HepG2 (cell line): Measurements from ENCODE around the gene EEFSEC. TPM values are rescaled to one million over a fixed set of nuclear protein-coding genes. Genes with fewer than 3 reads are reported as not detected.
A peak's percentile ranks its signal among the peaks of the same experiment; 100 is the strongest.

ENCODE experiments used
- ATAC-seq: fragments of 200-7000 bp; cut with Tn5 transposase; 3 replicates; pipeline ENCODE4 v1.9.1; 2020; ENCODE audit warnings: mild to moderate bottlenecking, moderate library complexity
- BruUV-seq: library from RNA; stranded (reverse); fragments of 400-500 nt; replicated peaks from 2 replicates; lab custom pipeline; 2021; lab: Mats Ljungman, UMichigan
- CTCF ChIA-PET: fragments of 300-600 bp; formaldehyde crosslinking; extraction: SDS; loops from one replicate; lab custom pipeline; 2021; ENCODE audit warnings: low total read pairs, inconsistent platforms, low intra/inter-chr PET ratio; lab: Yijun Ruan, JAX
- POLR2A ChIA-PET: fragments of 350-600 bp; sonication (Branson Sonifier 250); formaldehyde crosslinking; loops from one replicate; lab custom pipeline; 2020; ENCODE audit warnings: antibody characterized with exemption, inconsistent platforms; lab: Yijun Ruan, JAX
- DNase-seq: peaks from one replicate; pipeline ENCODE4 v3.0.0-alpha.2; 2015; ENCODE audit warnings: low spot score
- FAIRE-seq: peaks from 3 replicates; lab custom pipeline; 2011; peaks lifted over from hg19 to GRCh38; lab: Jason Lieb, UNC
- H2AFZ ChIP-seq: one replicate; pipeline ENCODE4 v1.6.1; 2011; ENCODE audit warnings: low read length, inconsistent platforms
- H3K27ac ChIP-seq: fragments of 300-600 bp; 3 replicates; pipeline ENCODE4 v1.8.0; 2011; ENCODE audit warnings: mixed run types, mild to moderate bottlenecking, mixed read lengths, low read length, inconsistent platforms; ENCODE audit not compliant: insufficient read depth; ENCODE audit errors: extremely low read length
- H3K27me3 ChIP-seq, 2 experiments: fragments of 200-600 bp in 1 of 2; 2 replicates in 1 of 2; 3 replicates in 1 of 2; pipeline versions ENCODE4 v1.6.0 to v1.8.0; 2011; ENCODE audit warnings: low read length in 2 of 2, mild to moderate bottlenecking in 2 of 2, moderate library complexity in 2 of 2, inconsistent platforms in 1 of 2; ENCODE audit not compliant: insufficient read depth in 2 of 2, control insufficient read depth in 1 of 2
- H3K36me3 ChIP-seq, 2 experiments: fragments of 200-600 bp in 1 of 2; replicated peaks in 1 of 2; 2 replicates in 1 of 2; 3 replicates in 1 of 2; pipeline versions ENCODE4 v1.5.1 to v1.8.0; 2011; ENCODE audit warnings: low read length in 2 of 2, inconsistent platforms in 1 of 2; ENCODE audit not compliant: insufficient read depth in 2 of 2, control insufficient read depth in 1 of 2
- H3K4me1 ChIP-seq: 2 replicates; pipeline ENCODE4 v1.5.1; 2012; ENCODE audit warnings: low read length, inconsistent platforms; ENCODE audit not compliant: insufficient read depth
- H3K4me2 ChIP-seq: 2 replicates; pipeline ENCODE4 v1.6.0; 2011; ENCODE audit warnings: low read depth, low read length, inconsistent platforms
- H3K4me3 ChIP-seq, 3 experiments: fragments of 200-600 bp in 1 of 3; sonication (generic), shearing (Covaris generic) in 1 of 3; replicated peaks in 1 of 3; 2 replicates each; pipeline ENCODE4 v1.5.1; 2011 to 2016; ENCODE audit warnings: low read length in 3 of 3, inconsistent platforms in 2 of 3, low read depth in 2 of 3, mild to moderate bottlenecking in 2 of 3, control low read depth in 1 of 3, mixed read lengths in 1 of 3; ENCODE audit not compliant: insufficient read depth in 1 of 3
- H3K79me2 ChIP-seq: one replicate; pipeline ENCODE4 v1.6.1; 2011; ENCODE audit warnings: low read length, inconsistent platforms; ENCODE audit not compliant: insufficient read depth
- H3K9ac ChIP-seq: 2 replicates; pipeline ENCODE4 v1.6.0; 2011; ENCODE audit warnings: mild to moderate bottlenecking, low read depth, low read length, inconsistent platforms; ENCODE audit not compliant: insufficient read depth
- H3K9me3 ChIP-seq: 2 replicates; pipeline ENCODE4 v1.5.1; 2012; ENCODE audit warnings: mild to moderate bottlenecking, low read length
- H4K20me1 ChIP-seq: 2 replicates; pipeline ENCODE4 v1.6.0; 2011; ENCODE audit warnings: inconsistent platforms, mild to moderate bottlenecking, low read length, moderate library complexity; ENCODE audit not compliant: insufficient read depth
- HMGA1 ChIP-seq: sonication (generic); formaldehyde crosslinking; conservative IDR thresholded peaks from 2 replicates; pipeline ENCODE4 v1.4.0; 2020; ENCODE audit warnings: missing genetic modification reagents
- KLF16 ChIP-seq, 2 experiments: sonication (generic) in 1 of 2; formaldehyde crosslinking in 1 of 2; IDR thresholded peaks; 2 replicates each; pipeline versions ENCODE4 v1.6.1 to v1.8.0; 2016 to 2023; ENCODE audit warnings: missing genetic modification reagents in 2 of 2, missing compliant biosample characterization in 1 of 2
- MXD4 ChIP-seq: IDR thresholded peaks from 2 replicates; pipeline ENCODE4 v1.6.1; 2016; ENCODE audit warnings: mild to moderate bottlenecking, missing biosample characterization, missing genetic modification reagents
- NFYC ChIP-seq: IDR thresholded peaks from 2 replicates; pipeline ENCODE4 v1.6.1; 2016; ENCODE audit warnings: missing genetic modification reagents, missing compliant biosample characterization
- PCBP1 ChIP-seq: fragments of 200-400 bp; formaldehyde crosslinking; IDR thresholded peaks from 2 replicates; pipeline ENCODE4 v1.6.1; 2017; ENCODE audit warnings: mild to moderate bottlenecking, low read depth, low read length, borderline replicate concordance
- SP1 ChIP-seq, 2 experiments: fragments of 450-650 bp in 1 of 2; sonication (generic) in 1 of 2; formaldehyde crosslinking in 1 of 2; IDR thresholded peaks; 2 replicates each; pipeline versions ENCODE4 v1.4.0 to v1.6.1; 2016 to 2020; ENCODE audit warnings: missing genetic modification reagents in 1 of 2
- SPEN ChIP-seq: sonication (generic); formaldehyde crosslinking; IDR thresholded peaks from 2 replicates; pipeline ENCODE4 v1.5.1; 2020; ENCODE audit warnings: low read depth, mild to moderate bottlenecking, missing genetic modification reagents
- TCF7 ChIP-seq: sonication (generic); IDR thresholded peaks from 2 replicates; pipeline ENCODE4 v1.6.1; 2016; ENCODE audit warnings: antibody characterized with exemption, low read depth
- TERF1 ChIP-seq: sonication (generic); formaldehyde crosslinking; IDR thresholded peaks from 2 replicates; pipeline ENCODE4 v1.8.0; 2022; ENCODE audit warnings: mild to moderate bottlenecking, missing genetic modification reagents, moderate library complexity
- U2AF2 ChIP-seq: fragments of 200-400 bp; formaldehyde crosslinking; IDR thresholded peaks from 2 replicates; pipeline ENCODE4 v1.6.1; 2017; ENCODE audit warnings: low read depth, mild to moderate bottlenecking, low read length
- ZNF367 ChIP-seq: sonication (generic); formaldehyde crosslinking; IDR thresholded peaks from 2 replicates; pipeline ENCODE4 v1.4.0; 2020; ENCODE audit warnings: missing genetic modification reagents, borderline replicate concordance
- ZNF770 ChIP-seq: sonication (generic); formaldehyde crosslinking; IDR thresholded peaks from 2 replicates; pipeline ENCODE4 v1.5.0; 2020; ENCODE audit warnings: mild to moderate bottlenecking, missing genetic modification reagents
- WGBS: methylation state at CpG from one replicate; pipeline ENCODE4 v1.1.6; 2017; ENCODE audit warnings: low lambda C conversion rate; 5-methylcytosine and 5-hydroxymethylcytosine counted together
- in situ Hi-C: cut with HindIII; loops from 2 replicates; pipeline ENCODE4 v1.10.0; 2017; ENCODE audit warnings: low pct_unique_long_range_greater_than_20kb; ENCODE audit not compliant: extremely low pct_ligation_motif_present
- intact Hi-C: fragments of 100-400 bp; cut with micrococcal nuclease; formaldehyde crosslinking; loops from one replicate; pipeline ENCODE4 v1.10.0; 2022; ENCODE audit not compliant: unreplicated experiment
- polyA plus RNA-seq, 8 experiments: library from polyadenylated mRNA; depleted of rRNA in 3 of 8; stranded (reverse) in 7 of 8; unstranded in 1 of 8; fragments of >200 nt; fragmentation: Illumina TruSeq in 4 of 8; extraction: Trizol in 4 of 8; gene quantifications; 2 replicates each; pipeline versions ENCODE4 v1.2.1 to v1.2.3, GENCODE V29; 2011 to 2016; ENCODE audit warnings: low read depth in 4 of 8, missing spikeins in 1 of 8, mixed read lengths in 1 of 8; ENCODE audit not compliant: insufficient read depth in 1 of 8
- total RNA-seq, 5 experiments: library from RNA; depleted of rRNA; stranded (reverse); fragments of >200 nt; fragmentation: Illumina TruSeq; extraction: Trizol; gene quantifications; 2 replicates each; pipeline ENCODE4 v1.2.3, GENCODE V29; 2016; ENCODE audit warnings: low read depth in 1 of 5
- TF ChIP-seq, protein P1 (sequence below): sonication (generic); formaldehyde crosslinking; IDR thresholded peaks from 2 replicates; pipeline ENCODE4 v1.9.0; 2021; ENCODE audit warnings: missing genetic modification reagents, borderline replicate concordance
- TF ChIP-seq, protein P2 (sequence below): sonication (generic); formaldehyde crosslinking; IDR thresholded peaks from 2 replicates; pipeline ENCODE4; 2020; ENCODE audit warnings: missing genetic modification reagents, mild to moderate bottlenecking, borderline replicate concordance

The EEFSEC gene
- total and polyA plus RNA-seq, 2 of the 13 experiments (the other 11 are each of a cell fraction or from before 2014, with no cell fraction given): 6.4 to 24.2 TPM

DNA sequence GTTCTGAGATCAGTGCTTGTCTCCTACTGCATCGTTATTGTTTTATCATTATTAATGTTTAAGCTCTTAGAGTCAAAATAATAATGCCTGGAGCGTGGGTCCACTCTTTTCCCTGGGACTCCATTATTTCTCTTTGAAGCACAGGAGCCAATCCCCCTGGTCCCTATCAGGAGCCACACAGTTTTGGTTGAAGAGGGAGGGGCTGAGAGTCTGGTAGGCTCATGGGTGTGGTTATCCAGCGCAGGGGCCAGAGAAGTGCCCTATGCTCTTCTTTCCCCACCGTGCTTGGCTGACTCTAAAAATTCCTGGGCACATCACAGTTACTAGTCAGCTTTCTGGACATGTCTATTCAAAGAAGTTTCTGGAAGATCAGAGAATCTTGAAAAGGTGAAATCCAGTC, 191.9 kb downstream of the EEFSEC start:
- H3K27me3 ChIP-seq: no peaks in the 10 kb centered on the region
- FAIRE-seq (no peak), DNase-seq (no peak), ATAC-seq (no peak)
- H3K4me1 ChIP-seq: peaks cover 58% of the 10 kb centered on the region
- ChIA-PET CTCF (no interaction called here), POLR2A (interaction anchor here (2.3 to 4.8 kb wide), 2 partner anchors 11 to 15 kb away, joined by 8 to 29 read pairs; no protein-coding TSS in a partner anchor)
- H3K4me2 ChIP-seq: no peak overlapping the region
- no TSS peak for BruUV-seq
- WGBS: 94% methylated on average over 4 of the region's 4 CpGs
- no peak overlapping the region for H3K9ac ChIP-seq
- H3K36me3 ChIP-seq: peaks cover 4 to 24% of the 10 kb centered on the region in 2 experiments; a peak in 4 of 5 replicates
- H3K79me2 ChIP-seq: no peaks in the 10 kb centered on the region
- no peaks in the 10 kb centered on the region for H4K20me1 ChIP-seq
- H2AFZ ChIP-seq: no peak overlapping the region
- H3K4me3 ChIP-seq: no peak overlapping the region
- H3K9me3 ChIP-seq: no peaks in the 10 kb centered on the region
- peak overlapping the region; percentile 81 for H3K27ac ChIP-seq
- intact Hi-C loops: no loop called here
- in situ Hi-C loops: no loop called here
- TF ChIP-seq KLF16 (CRISPR knock-in tag; IDR thresholded peaks at IDR 0.05): no peak
- no peak for TF ChIP-seq U2AF2
- no peak for TF ChIP-seq ZNF770 (CRISPR knock-in tag)
- TF ChIP-seq ZNF367: no peak
- TF ChIP-seq, protein P1, sequence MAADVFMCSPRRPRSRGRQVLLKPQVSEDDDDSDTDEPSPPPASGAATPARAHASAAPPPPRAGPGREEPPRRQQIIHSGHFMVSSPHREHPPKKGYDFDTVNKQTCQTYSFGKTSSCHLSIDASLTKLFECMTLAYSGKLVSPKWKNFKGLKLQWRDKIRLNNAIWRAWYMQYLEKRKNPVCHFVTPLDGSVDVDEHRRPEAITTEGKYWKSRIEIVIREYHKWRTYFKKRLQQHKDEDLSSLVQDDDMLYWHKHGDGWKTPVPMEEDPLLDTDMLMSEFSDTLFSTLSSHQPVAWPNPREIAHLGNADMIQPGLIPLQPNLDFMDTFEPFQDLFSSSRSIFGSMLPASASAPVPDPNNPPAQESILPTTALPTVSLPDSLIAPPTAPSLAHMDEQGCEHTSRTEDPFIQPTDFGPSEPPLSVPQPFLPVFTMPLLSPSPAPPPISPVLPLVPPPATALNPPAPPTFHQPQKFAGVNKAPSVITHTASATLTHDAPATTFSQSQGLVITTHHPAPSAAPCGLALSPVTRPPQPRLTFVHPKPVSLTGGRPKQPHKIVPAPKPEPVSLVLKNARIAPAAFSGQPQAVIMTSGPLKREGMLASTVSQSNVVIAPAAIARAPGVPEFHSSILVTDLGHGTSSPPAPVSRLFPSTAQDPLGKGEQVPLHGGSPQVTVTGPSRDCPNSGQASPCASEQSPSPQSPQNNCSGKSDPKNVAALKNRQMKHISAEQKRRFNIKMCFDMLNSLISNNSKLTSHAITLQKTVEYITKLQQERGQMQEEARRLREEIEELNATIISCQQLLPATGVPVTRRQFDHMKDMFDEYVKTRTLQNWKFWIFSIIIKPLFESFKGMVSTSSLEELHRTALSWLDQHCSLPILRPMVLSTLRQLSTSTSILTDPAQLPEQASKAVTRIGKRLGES (CRISPR knock-in tag): no peak
- no peak for TF ChIP-seq HMGA1 (CRISPR knock-in tag)
- no peak for TF ChIP-seq SP1 (IDR thresholded peaks at IDR 0.05)
- TF ChIP-seq SP1 (CRISPR knock-in tag; IDR thresholded peaks at IDR 0.05): no peak
- no peak for TF ChIP-seq TCF7
- no peak for TF ChIP-seq TERF1 (CRISPR knock-in tag)
- no peak for TF ChIP-seq PCBP1
- TF ChIP-seq MXD4: no peak
- TF ChIP-seq, protein P2, sequence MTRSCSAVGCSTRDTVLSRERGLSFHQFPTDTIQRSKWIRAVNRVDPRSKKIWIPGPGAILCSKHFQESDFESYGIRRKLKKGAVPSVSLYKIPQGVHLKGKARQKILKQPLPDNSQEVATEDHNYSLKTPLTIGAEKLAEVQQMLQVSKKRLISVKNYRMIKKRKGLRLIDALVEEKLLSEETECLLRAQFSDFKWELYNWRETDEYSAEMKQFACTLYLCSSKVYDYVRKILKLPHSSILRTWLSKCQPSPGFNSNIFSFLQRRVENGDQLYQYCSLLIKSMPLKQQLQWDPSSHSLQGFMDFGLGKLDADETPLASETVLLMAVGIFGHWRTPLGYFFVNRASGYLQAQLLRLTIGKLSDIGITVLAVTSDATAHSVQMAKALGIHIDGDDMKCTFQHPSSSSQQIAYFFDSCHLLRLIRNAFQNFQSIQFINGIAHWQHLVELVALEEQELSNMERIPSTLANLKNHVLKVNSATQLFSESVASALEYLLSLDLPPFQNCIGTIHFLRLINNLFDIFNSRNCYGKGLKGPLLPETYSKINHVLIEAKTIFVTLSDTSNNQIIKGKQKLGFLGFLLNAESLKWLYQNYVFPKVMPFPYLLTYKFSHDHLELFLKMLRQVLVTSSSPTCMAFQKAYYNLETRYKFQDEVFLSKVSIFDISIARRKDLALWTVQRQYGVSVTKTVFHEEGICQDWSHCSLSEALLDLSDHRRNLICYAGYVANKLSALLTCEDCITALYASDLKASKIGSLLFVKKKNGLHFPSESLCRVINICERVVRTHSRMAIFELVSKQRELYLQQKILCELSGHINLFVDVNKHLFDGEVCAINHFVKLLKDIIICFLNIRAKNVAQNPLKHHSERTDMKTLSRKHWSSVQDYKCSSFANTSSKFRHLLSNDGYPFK (CRISPR knock-in tag): no peak
- TF ChIP-seq SPEN (CRISPR knock-in tag): no peak
- no peak for TF ChIP-seq NFYC
